Memory B cell (primary cell): ENCODE measurements around the gene SYT7.
A peak's percentile ranks its signal among the peaks of the same experiment; 100 is the strongest.

Experiments
- ATAC-seq: fragments of 150-1000 bp; cut with Tn5 transposase; 2 replicates; pipeline ENCODE4 v1.10.0; 2021; ENCODE audit warnings: low read depth, mild to moderate bottlenecking, moderate library complexity
- DNase-seq, 2 donors: peaks; one replicate each; pipeline ENCODE4 v3.0.0; 2022; ENCODE audit warnings: low spot score in 2 of 2
- H3K27ac Mint-ChIP-seq: one replicate; pipeline ENCODE4 v1.8.0; 2022; ENCODE audit warnings: mild to moderate bottlenecking, moderate library complexity, mixed read lengths
- H3K27me3 Mint-ChIP-seq: one replicate; pipeline ENCODE4 v1.8.0; 2022; ENCODE audit warnings: mixed read lengths
- H3K36me3 Mint-ChIP-seq: one replicate; pipeline ENCODE4 v1.8.0; 2022; ENCODE audit warnings: mild to moderate bottlenecking, mixed read lengths
- H3K4me1 Mint-ChIP-seq: one replicate; pipeline ENCODE4 v1.8.0; 2022; ENCODE audit warnings: mixed read lengths
- H3K4me3 Mint-ChIP-seq: one replicate; pipeline ENCODE4 v1.8.0; 2022; ENCODE audit warnings: mild to moderate bottlenecking, moderate library complexity, mixed read lengths
- H3K9me3 Mint-ChIP-seq: one replicate; pipeline ENCODE4 v1.8.0; 2022; ENCODE audit warnings: mixed read lengths

Gene SYT7

GRCh38 chr11:61535998-61536675, 44.7 kb downstream of the SYT7 start:
- Mint-ChIP-seq H3K27me3 (peaks cover 29% of the 10 kb centered on the region), H3K4me3 (no peak overlapping the region), H3K36me3 (no peaks in the 10 kb centered on the region), H3K4me1 (peaks cover 5% of the 10 kb centered on the region), H3K9me3 (no peaks in the 10 kb centered on the region), H3K27ac (no peak overlapping the region)
- ATAC-seq (no peak), DNase-seq (no peak)

- Mint-ChIP-seq H3K36me3 (no peaks in the 10 kb centered on the region), H3K27me3 (peaks cover 34% of the 10 kb centered on the region), H3K9me3 (no peaks in the 10 kb centered on the region), H3K4me1 (peaks cover 3% of the 10 kb centered on the region), H3K27ac (no peak overlapping the region), H3K4me3 (no peak overlapping the region)
- DNase-seq = no peak
- ATAC-seq = no peak
Observed at GRCh38 chr11:61534933-61535839, 45.7 kb downstream of the SYT7 start.

- no peak overlapping the region for H3K27ac Mint-ChIP-seq
- peaks cover 33% of the 10 kb centered on the region for H3K27me3 Mint-ChIP-seq
- peaks cover 3% of the 10 kb centered on the region for H3K4me1 Mint-ChIP-seq
- H3K9me3 Mint-ChIP-seq = no peaks in the 10 kb centered on the region
- ATAC-seq = no peak
- DNase-seq = no peak
- no peaks in the 10 kb centered on the region for H3K36me3 Mint-ChIP-seq
- no peak overlapping the region for H3K4me3 Mint-ChIP-seq
Observed at GRCh38 chr11:61534025-61534932, 46.6 kb downstream of the SYT7 start.

- Mint-ChIP-seq H3K9me3 (no peaks in the 10 kb centered on the region), H3K27me3 (peaks cover 29% of the 10 kb centered on the region), H3K27ac (no peak overlapping the region), H3K4me1 (peaks cover 3% of the 10 kb centered on the region), H3K4me3 (no peak overlapping the region), H3K36me3 (no peaks in the 10 kb centered on the region)
- no peak for DNase-seq
- ATAC-seq = no peak
Observed at GRCh38 chr11:61533401-61533800, 47.5 kb downstream of the SYT7 start.

GRCh38 chr11:61533039-61533375, 47.9 kb downstream of the SYT7 start:
- H3K27me3 Mint-ChIP-seq = peaks cover 28% of the 10 kb centered on the region
- DNase-seq (no peak), ATAC-seq (no peak)
- H3K36me3 Mint-ChIP-seq = no peaks in the 10 kb centered on the region
- peaks cover 3% of the 10 kb centered on the region for H3K4me1 Mint-ChIP-seq
- no peaks in the 10 kb centered on the region for H3K9me3 Mint-ChIP-seq
- no peak overlapping the region for H3K27ac Mint-ChIP-seq
- no peak overlapping the region for H3K4me3 Mint-ChIP-seq

GRCh38 chr11:61532134-61533038, 48.5 kb downstream of the SYT7 start:
- Mint-ChIP-seq H3K4me1 (peaks cover 3% of the 10 kb centered on the region), H3K4me3 (no peak overlapping the region), H3K27me3 (peaks cover 29% of the 10 kb centered on the region), H3K27ac (no peak overlapping the region), H3K9me3 (no peaks in the 10 kb centered on the region), H3K36me3 (no peaks in the 10 kb centered on the region)
- ATAC-seq (peak; percentile 43), DNase-seq (peak; percentile 19 to 48)

- Mint-ChIP-seq H3K27ac (no peak overlapping the region), H3K9me3 (no peaks in the 10 kb centered on the region), H3K36me3 (no peaks in the 10 kb centered on the region), H3K4me1 (peaks cover 3% of the 10 kb centered on the region), H3K27me3 (peaks cover 31% of the 10 kb centered on the region), H3K4me3 (no peak overlapping the region)
- DNase-seq = no peak
- ATAC-seq = no peak
Observed at GRCh38 chr11:61531044-61531443, 49.8 kb downstream of the SYT7 start.

- no peaks in the 10 kb centered on the region for H3K9me3 Mint-ChIP-seq
- DNase-seq (no peak), ATAC-seq (no peak)
- no peaks in the 10 kb centered on the region for H3K36me3 Mint-ChIP-seq
- H3K4me3 Mint-ChIP-seq = no peak overlapping the region
- H3K27ac Mint-ChIP-seq = no peak overlapping the region
- peaks cover 34% of the 10 kb centered on the region for H3K27me3 Mint-ChIP-seq
- H3K4me1 Mint-ChIP-seq = peaks cover under 1% of the 10 kb centered on the region
Observed at GRCh38 chr11:61529537-61530225, 51.2 kb downstream of the SYT7 start.

GRCh38 chr11:61528114-61528513, 52.8 kb downstream of the SYT7 start:
- no peaks in the 10 kb centered on the region for H3K4me1 Mint-ChIP-seq
- no peak overlapping the region for H3K27ac Mint-ChIP-seq
- no peak for DNase-seq
- no peaks in the 10 kb centered on the region for H3K9me3 Mint-ChIP-seq
- H3K27me3 Mint-ChIP-seq = peaks cover 30% of the 10 kb centered on the region
- no peaks in the 10 kb centered on the region for H3K36me3 Mint-ChIP-seq
- no peak overlapping the region for H3K4me3 Mint-ChIP-seq
- ATAC-seq = no peak

GRCh38 chr11:61526956-61527731, 53.7 kb downstream of the SYT7 start:
- no peak for DNase-seq
- no peak overlapping the region for H3K4me3 Mint-ChIP-seq
- no peak for ATAC-seq
- no peak overlapping the region for H3K27ac Mint-ChIP-seq
- no peaks in the 10 kb centered on the region for H3K4me1 Mint-ChIP-seq
- peaks cover 29% of the 10 kb centered on the region for H3K27me3 Mint-ChIP-seq
- no peaks in the 10 kb centered on the region for H3K9me3 Mint-ChIP-seq
- no peaks in the 10 kb centered on the region for H3K36me3 Mint-ChIP-seq

- Mint-ChIP-seq H3K27me3 (peaks cover 33% of the 10 kb centered on the region), H3K9me3 (no peaks in the 10 kb centered on the region), H3K36me3 (no peaks in the 10 kb centered on the region), H3K27ac (no peak overlapping the region), H3K4me1 (no peaks in the 10 kb centered on the region), H3K4me3 (no peak overlapping the region)
- no peak for DNase-seq
- ATAC-seq = no peak
Observed at GRCh38 chr11:61526229-61526628, 54.6 kb downstream of the SYT7 start.

GRCh38 chr11:61524963-61525587, 55.8 kb downstream of the SYT7 start:
- no peaks in the 10 kb centered on the region for H3K36me3 Mint-ChIP-seq
- no peak overlapping the region for H3K27ac Mint-ChIP-seq
- ATAC-seq (no peak), DNase-seq (no peak)
- H3K4me1 Mint-ChIP-seq = no peaks in the 10 kb centered on the region
- H3K9me3 Mint-ChIP-seq = no peaks in the 10 kb centered on the region
- peaks cover 27% of the 10 kb centered on the region for H3K27me3 Mint-ChIP-seq
- no peak overlapping the region for H3K4me3 Mint-ChIP-seq
